ENCODE results near the gene AGTR2. TPM values are rescaled to one million over a fixed set of nuclear protein-coding genes. Genes with fewer than 3 reads are reported as not detected.

AGTR2 gene
- not detected in 2 replicates for total RNA-seq

DNA sequence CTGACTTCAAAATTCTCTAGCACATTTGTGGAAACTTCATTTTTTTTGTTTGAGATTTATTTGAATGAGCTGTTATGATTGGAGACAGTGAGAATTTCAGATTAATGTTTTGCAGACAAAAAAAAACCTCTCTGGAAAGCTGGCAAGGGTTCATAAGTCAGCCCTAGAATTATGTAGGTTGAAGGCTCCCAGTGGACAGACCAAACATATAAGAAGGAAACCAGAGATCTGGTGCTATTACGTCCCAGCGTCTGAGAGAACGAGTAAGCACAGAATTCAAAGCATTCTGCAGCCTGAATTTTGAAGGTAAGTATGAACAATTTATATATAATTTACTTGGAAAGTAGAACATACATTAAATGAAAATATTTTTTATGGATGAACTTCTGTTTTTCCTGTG lies at the start of gene AGTR2:
Gene AGTR2, plus strand, starts transcription at position 234 of the 400 bp plus-strand sequence. CDS start 1,537 bp downstream, outside the sequence.

